GOT3 (cell line): ENCODE measurements around the gene DTNB.
A peak's percentile ranks its signal among the peaks of the same experiment; 100 is the strongest.

Experiments used
- DNase-seq: peaks from one replicate; lab custom pipeline; 2025; ENCODE audit warnings: mixed read lengths; lab: John Stamatoyannopoulos, UW

Gene DTNB

DNA sequence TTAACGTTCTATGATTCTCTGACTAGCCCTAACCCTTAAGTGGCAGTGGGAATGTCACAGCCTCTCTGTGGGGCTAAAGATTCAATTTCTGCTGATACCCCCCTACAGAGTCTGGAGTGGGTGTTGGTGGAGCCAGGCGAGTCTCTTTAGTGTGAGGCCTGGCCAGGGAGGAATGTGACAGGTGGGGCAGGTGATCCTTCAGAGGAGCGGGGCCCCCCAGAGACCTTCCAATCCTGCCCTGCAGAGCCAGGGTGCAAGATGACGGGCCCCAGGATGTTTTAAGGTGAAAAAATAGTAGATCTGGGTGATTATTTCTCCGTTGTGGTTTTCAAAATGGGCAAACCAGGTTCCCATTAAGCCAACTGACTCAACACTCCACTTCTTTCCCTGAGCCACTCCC, 303.5 kb downstream of the DTNB start:
- no peak for DNase-seq

DNA sequence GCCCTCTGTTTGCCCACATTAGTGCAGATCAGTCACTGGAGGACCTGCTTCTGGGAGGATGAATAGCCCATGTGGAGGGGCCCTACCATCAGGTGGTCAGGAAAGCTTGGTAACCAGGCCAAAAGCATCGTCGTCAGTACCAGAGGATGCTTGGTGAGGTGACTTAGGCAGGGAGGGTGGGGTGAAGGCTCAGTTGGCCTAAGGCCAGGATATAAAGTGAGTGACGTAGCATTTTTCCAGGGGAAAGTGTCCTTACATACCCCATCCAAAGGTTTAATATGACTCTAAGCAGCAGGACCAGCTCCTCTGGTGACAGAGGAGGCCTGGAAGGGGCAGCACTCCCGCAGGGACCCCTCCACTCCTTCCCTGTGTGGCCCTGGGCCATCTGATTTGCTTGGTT, 303.9 kb downstream of the DTNB start:
- DNase-seq = no peak

DNA sequence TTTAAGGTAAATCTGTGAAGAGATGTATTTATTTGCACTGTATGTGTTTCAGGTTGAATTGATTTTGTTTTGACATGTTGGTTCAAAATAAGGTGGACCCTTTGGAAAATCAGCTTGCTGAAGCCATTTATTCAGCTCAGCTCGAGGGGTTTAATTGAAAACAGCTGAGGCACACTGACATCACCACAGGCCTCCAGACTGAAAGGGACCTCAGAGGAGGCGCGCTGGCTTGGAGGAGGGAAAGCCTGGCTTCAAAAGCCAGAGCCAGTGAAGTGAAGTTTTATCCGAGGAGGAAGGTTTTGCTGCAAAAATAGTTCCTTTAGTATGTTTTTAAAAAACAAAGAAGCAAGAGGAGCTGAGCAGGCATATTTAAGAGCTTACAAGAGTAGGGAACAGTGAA, 304.7 kb downstream of the DTNB start:
- no peak for DNase-seq

GRCh38 chr2:25367296-25367695, 306.1 kb downstream of the DTNB start:
- DNase-seq = no peak

- DNase-seq = no peak
These were observed 306.7 kb downstream of the DTNB start for GRCh38 chr2:25366629-25367028.

DNA sequence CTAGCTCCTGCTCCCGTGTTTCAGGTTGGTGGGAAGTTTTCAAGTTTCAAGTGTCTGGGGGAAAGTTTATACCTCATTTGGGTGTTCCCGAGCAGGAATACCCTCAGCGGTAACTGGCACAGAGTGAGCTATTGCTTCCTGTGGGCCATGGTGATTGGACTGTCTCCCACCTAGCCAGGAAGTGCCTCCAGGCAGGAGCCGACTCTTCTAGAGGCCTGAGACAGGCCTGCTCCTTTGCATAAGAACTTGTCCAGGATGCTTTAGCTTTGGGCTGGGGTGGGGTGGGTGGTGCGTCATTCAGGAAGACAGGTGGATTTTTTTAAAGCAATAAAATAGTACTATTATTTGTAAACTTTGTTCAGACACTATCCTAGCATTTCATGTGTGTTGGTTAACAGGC, 308.1 kb downstream of the DTNB start:
- no peak for DNase-seq

- no peak for DNase-seq
These were observed 309.6 kb downstream of the DTNB start for GRCh38 chr2:25363733-25364132.

GRCh38 chr2:25362434-25363145, 310.8 kb downstream of the DTNB start:
- no peak for DNase-seq

GRCh38 chr2:25362049-25362433, 311.3 kb downstream of the DTNB start:
- peak; percentile 74 for DNase-seq

DNA sequence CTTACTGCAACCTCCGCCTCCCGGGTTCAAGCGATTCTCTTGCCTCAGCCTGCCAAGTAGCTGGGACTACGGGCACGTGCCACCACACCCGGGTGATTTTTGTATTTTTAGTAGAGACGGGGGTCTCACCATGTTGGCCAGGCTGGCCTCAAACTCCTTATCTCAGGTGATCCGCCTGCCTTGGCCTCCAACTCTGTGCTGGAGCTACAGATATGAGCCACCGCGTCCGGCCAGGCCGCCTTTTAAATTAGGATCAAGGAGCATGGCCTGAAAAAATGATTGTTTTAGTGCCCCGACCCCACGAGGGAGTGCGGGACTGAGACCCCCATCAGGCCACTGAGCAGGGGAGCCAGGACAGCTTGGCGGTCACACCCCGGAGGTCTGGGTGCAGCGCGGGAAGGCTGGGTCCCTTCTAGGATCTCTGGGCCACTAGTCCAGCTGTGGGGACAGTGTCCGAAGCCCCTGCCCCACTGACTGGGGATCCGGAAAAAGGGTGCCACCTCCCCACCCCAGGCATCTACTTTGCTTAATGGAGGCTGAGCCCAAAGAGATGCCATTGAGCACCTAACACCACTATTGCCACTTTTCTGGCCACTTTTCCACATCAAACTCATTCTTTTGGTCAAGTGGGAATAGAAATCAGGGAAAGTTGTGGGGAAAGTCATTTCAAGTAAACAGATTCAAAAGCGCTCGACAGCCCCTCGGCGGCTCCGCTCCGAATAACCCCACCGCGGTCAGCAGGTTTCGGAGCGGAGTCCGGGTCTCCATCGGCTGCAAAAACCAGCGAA, 311.9 kb downstream of the DTNB start:
- no peak for DNase-seq

DNA sequence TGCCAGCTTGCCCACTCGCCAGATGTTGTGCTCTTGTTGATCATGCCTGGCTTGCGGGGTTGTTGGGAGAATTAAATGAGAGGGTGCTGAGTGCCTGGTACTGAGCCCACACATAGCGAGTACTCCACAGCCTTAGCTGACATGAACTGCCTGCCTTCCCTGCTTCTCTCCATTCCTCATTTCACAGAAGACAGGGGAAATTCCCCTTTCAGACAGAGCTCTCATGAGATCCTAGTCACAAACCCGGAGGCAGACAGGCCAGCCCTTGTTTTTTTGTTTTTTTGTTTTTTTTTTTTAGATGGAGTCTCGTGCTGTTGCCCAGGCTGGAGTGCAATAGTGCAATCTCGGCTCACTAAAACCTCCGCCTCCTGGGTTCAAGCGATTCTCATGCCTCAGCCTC, 314.5 kb downstream of the DTNB start:
- no peak for DNase-seq

DNA sequence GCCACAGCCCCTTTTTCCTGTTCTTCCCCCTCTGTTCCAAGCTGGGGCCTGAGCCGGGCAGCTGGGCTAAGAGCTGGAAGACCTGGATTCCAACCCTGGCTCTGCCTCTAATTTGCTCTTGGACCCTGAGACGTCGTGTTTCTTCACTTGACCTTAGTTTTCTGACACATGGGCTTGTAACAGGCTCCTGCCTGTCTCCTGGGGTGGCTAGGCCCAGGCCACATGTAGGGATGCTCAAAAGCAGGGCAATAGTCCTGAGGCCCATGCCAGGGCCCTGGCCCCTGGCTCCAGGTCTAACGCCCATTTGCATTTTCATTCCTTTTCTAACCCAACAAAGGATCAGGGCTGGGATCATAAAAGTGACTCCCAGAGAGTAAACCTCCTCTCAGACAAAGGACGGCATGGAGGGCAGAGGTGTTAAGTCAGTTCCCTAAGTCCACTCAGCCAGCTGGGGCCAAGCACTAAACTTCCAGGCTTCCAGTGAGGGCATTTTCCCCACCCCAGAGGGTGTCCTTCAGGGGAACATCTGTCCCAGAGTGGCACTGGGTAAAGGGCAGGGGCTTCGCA, 315.0 kb downstream of the DTNB start:
- no peak for DNase-seq

- DNase-seq = no peak
These were observed 317.3 kb downstream of the DTNB start for GRCh38 chr2:25356088-25356487.

- DNase-seq = no peak
These were observed 318.1 kb downstream of the DTNB start for GRCh38 chr2:25355270-25355669.

DNA sequence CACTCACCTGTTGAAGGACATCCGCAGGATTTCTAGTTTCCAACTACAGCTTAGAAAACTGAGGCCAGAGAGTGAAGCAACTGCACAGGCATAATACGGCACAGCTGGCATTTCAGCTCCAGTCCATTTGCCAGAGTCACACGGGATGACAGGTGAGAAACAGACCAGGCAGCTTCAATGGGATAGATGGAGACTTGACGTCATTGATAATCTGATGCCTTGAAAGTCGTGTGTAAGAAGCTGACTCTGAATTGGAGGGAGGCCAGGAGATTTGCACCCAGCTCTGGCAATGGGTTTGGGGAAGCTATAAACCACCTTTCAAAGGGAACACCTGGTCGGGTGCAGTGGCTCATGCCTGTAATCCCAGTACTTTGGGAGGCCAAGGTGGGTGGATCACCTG, 319.3 kb downstream of the DTNB start:
- no peak for DNase-seq

DNA sequence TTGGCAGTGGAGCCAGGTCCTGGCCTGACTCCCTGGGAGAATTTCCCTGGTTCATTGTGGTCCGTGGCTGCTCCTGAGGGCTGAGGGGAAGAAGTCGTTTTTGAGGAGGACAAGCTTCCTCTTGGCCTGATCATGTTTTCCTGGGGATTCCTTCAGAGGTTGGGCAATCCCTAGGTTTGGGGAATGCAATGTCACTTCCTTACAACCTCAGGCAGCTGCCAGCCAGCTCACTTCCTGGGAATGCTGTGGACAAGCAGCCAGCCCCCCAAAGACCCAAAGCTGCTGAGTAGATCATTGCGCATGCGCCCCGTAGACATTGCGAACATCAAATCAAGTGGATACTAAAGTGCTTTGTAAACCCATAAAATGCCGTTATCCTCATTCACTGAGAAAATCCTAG, 324.0 kb downstream of the DTNB start:
- DNase-seq = no peak

DNA sequence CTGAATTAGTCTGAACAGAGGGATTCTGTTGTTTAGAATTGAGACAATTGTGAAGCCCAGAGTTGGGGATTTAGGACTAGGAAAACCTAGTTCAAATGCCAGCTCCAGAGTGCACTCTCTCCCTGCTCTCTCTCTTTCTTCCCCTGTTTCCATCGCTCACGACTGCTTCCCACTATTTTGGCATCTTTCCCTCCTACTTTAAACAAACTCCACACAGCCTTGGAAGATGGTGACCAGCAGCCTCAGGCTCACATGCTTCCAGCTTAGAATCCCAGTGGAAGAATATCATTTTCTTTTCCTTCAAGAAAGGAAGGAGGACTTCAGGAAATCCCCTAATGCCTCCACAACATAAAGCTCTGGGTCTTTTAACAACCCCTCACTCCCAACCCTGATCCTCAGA, 325.5 kb downstream of the DTNB start:
- no peak for DNase-seq

GRCh38 chr2:25347205-25347815, 326.1 kb downstream of the DTNB start:
- DNase-seq = no peak

GRCh38 chr2:25343187-25343825, 330.1 kb downstream of the DTNB start:
- no peak for DNase-seq

GRCh38 chr2:25342372-25343186, 330.8 kb downstream of the DTNB start:
- peak; percentile 19 for DNase-seq

GRCh38 chr2:25341753-25342371, 331.5 kb downstream of the DTNB start, which contains the start of gene DNMT3A:
DNMT3A (minus strand) TSS chr2:25341925; CDS start chr2:25313984, 27,941 bp downstream.
- no peak for DNase-seq
